ENCODE results near the gene HMGA1. TPM values are rescaled to one million over a fixed set of nuclear protein-coding genes. Genes with fewer than 3 reads are reported as not detected.

HMGA1 gene
- polyA plus RNA-seq, 1 of the 3 experiments (the other 2 are of a cell fraction) = 433 TPM

- TF ChIP-seq EZH2phosphoT487 (IDR thresholded peaks at IDR 0.05; ENCODE audit: borderline replicate concordance, low read depth) (no peak), JUND (IDR thresholded peaks at IDR 0.05) (no peak), MEF2A (IDR thresholded peaks at IDR 0.05; ENCODE audit: borderline replicate concordance, low read depth) (no peak), IRF3 (IDR thresholded peaks at IDR 0.05; ENCODE audit: low read depth, low read length) (no peak), POLR2AphosphoS5 (IDR thresholded peaks at IDR 0.05; ENCODE audit: low read depth, low read length) (no peak), RFX5 (IDR thresholded peaks at IDR 0.05; ENCODE audit: low read length) (no peak), GATA2 (CRISPR knock-in tag; IDR thresholded peaks at IDR 0.05) (no peak), NRF1 (IDR thresholded peaks at IDR 0.05; ENCODE audit: low read depth, low read length) (no peak), YY1 (IDR thresholded peaks at IDR 0.05; ENCODE audit: low read depth) (no peak)
- TF ChIP-seq, protein P1, sequence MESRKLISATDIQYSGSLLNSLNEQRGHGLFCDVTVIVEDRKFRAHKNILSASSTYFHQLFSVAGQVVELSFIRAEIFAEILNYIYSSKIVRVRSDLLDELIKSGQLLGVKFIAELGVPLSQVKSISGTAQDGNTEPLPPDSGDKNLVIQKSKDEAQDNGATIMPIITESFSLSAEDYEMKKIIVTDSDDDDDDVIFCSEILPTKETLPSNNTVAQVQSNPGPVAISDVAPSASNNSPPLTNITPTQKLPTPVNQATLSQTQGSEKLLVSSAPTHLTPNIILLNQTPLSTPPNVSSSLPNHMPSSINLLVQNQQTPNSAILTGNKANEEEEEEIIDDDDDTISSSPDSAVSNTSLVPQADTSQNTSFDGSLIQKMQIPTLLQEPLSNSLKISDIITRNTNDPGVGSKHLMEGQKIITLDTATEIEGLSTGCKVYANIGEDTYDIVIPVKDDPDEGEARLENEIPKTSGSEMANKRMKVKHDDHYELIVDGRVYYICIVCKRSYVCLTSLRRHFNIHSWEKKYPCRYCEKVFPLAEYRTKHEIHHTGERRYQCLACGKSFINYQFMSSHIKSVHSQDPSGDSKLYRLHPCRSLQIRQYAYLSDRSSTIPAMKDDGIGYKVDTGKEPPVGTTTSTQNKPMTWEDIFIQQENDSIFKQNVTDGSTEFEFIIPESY (IDR thresholded peaks at IDR 0.05; ENCODE audit: borderline replicate concordance, low read depth) = no peak
- Histone ChIP-seq H3K27ac (ENCODE audit: low read depth in 2 of 2, low read length in 1 of 2) (no peak overlapping the region), H3K79me2 (ENCODE audit: insufficient read depth) (no peaks in the 10 kb centered on the region), H3K27me3 (ENCODE audit: insufficient read depth) (no peaks in the 10 kb centered on the region), H3K9me3 (no peaks in the 10 kb centered on the region), H3F3A (replicated peaks; ENCODE audit: insufficient read depth) (peaks cover 5% of the 10 kb centered on the region), H3K4me2 (no peak overlapping the region), H3K9ac (no peak overlapping the region), H3K36me3 (replicated peaks in 1 of 2; ENCODE audit: control insufficient read depth in 1 of 2, insufficient read depth in 2 of 2, low read length in 1 of 2) (no peaks in the 10 kb centered on the region), H3K4me1 (ENCODE audit: control insufficient read depth in 1 of 2, insufficient read depth in 2 of 2, low read depth in 1 of 2, low read length in 1 of 2) (peaks cover 0 to 3% of the 10 kb centered on the region in 2 experiments; a peak in 1 of 4 replicates), H3K4me3 (ENCODE audit: low read depth in 2 of 2, low read length in 1 of 2) (no peak overlapping the region), H4K20me1 (ENCODE audit: insufficient read depth) (no peaks in the 10 kb centered on the region), H3K9me2 (no peaks in the 10 kb centered on the region), H2AFZ (ENCODE audit: low read depth) (no peak overlapping the region)
- WGBS (ENCODE audit: low lambda C conversion rate) = 95% methylated on average over 4 of the region's 4 CpGs
- ChIA-PET POLR2A (interaction anchor here (1.1 to 1.2 kb wide), 2 partner anchors 43 to 48 kb away, joined by 3 read pairs; no protein-coding TSS in a partner anchor), CTCF (interaction anchor here (1.0 to 1.8 kb wide), 7 partner anchors 12 to 939 kb away, joined by 3 to 6 read pairs (median 3); no protein-coding TSS in a partner anchor)
- DNase-seq = no peak
These were observed 35.1 kb upstream of the HMGA1 start for GRCh38 chr6:34201455-34202107.

GRCh38 chr6:34202329-34203201 lies 34.1 kb upstream of the HMGA1 start:
- POLR2A ChIA-PET = interaction anchor here (1.1 kb wide), 1 partner anchor 42 kb away, joined by 3 read pairs; no protein-coding TSS in a partner anchor
- WGBS (ENCODE audit: low lambda C conversion rate) = 63% methylated on average over 4 of the region's 20 CpGs
- peaks cover 5% of the 10 kb centered on the region for H3F3A ChIP-seq (replicated peaks; ENCODE audit: insufficient read depth)
- DNase-seq = no peak
- H3K4me1 ChIP-seq (ENCODE audit: control insufficient read depth in 1 of 2, insufficient read depth in 2 of 2, low read depth in 1 of 2, low read length in 1 of 2) = no peaks in the 10 kb centered on the region
- H3K9me2 ChIP-seq = no peaks in the 10 kb centered on the region
- H3K9ac ChIP-seq = no peak overlapping the region
- H3K79me2 ChIP-seq (ENCODE audit: insufficient read depth) = no peaks in the 10 kb centered on the region
- no peak overlapping the region for H3K27ac ChIP-seq (ENCODE audit: low read depth in 2 of 2, low read length in 1 of 2)
- no peak overlapping the region for H2AFZ ChIP-seq (ENCODE audit: low read depth)
- no peaks in the 10 kb centered on the region for H3K27me3 ChIP-seq (ENCODE audit: insufficient read depth)
- H4K20me1 ChIP-seq (ENCODE audit: insufficient read depth) = no peaks in the 10 kb centered on the region
- no peak overlapping the region for H3K4me3 ChIP-seq (ENCODE audit: low read depth in 2 of 2, low read length in 1 of 2)
- H3K4me2 ChIP-seq = no peak overlapping the region
- no peaks in the 10 kb centered on the region for H3K9me3 ChIP-seq
- no peaks in the 10 kb centered on the region for H3K36me3 ChIP-seq (replicated peaks in 1 of 2; ENCODE audit: control insufficient read depth in 1 of 2, insufficient read depth in 2 of 2, low read length in 1 of 2)
- CTCF ChIA-PET = interaction anchor here (1.0 to 1.8 kb wide), 6 partner anchors 13 to 938 kb away, joined by 3 to 6 read pairs (median 4); no protein-coding TSS in a partner anchor
- no peak for TF ChIP-seq SIN3A (IDR thresholded peaks at IDR 0.05; ENCODE audit: borderline replicate concordance, low read depth, low read length)
- TF ChIP-seq JUND (IDR thresholded peaks at IDR 0.05) = no peak
- no peak for TF ChIP-seq REST (IDR thresholded peaks at IDR 0.05; ENCODE audit: low read depth, low read length)
- TF ChIP-seq ELF1 (IDR thresholded peaks at IDR 0.05) = no peak
- no peak for TF ChIP-seq TAF1 (IDR thresholded peaks at IDR 0.05; ENCODE audit: borderline replicate concordance, low read depth, low read length)
- TF ChIP-seq FOXJ3 (CRISPR knock-in tag; IDR thresholded peaks at IDR 0.05) = no peak
- TF ChIP-seq USF1 (IDR thresholded peaks at IDR 0.05; ENCODE audit: borderline replicate concordance, low read depth) = no peak
- no peak for TF ChIP-seq RCOR1 (IDR thresholded peaks at IDR 0.05; ENCODE audit: low read length)
